Thoracic aorta (tissue), 2 donors: Measurements from ENCODE around the gene HABP2. TPM values are rescaled to one million over a fixed set of nuclear protein-coding genes. Genes with fewer than 3 reads are reported as not detected.

Source experiments
- ATAC-seq: fragments of 150-250 bp; one replicate; pipeline ENCODE4 v1.8.0; 2017; ENCODE audit warnings: low read depth; ENCODE audit not compliant: insufficient number of reproducible peaks, low FRiP score
- DNase-seq: peaks from one replicate; pipeline ENCODE4 v3.0.0-alpha.2; 2020; ENCODE audit warnings: low spot score
- H3K27ac ChIP-seq, 2 donors: fragments of 200-600 bp; sonication (generic); 1 replicate in 1 of 2; 2 replicates in 1 of 2; pipeline ENCODE4 v1.5.1; 2016; ENCODE audit warnings: mild to moderate bottlenecking in 2 of 2, moderate library complexity in 2 of 2
- H3K27me3 ChIP-seq: fragments of 200-600 bp; sonication (generic); replicated peaks from 2 replicates; pipeline ENCODE4 v1.6.0; 2016; ENCODE audit warnings: mild to moderate bottlenecking; ENCODE audit not compliant: insufficient read depth
- H3K36me3 ChIP-seq: fragments of 200-600 bp; sonication (generic); one replicate; pipeline ENCODE4 v1.5.1; 2016
- H3K4me1 ChIP-seq, 2 donors: fragments of 200-600 bp; sonication (generic); 1 replicate in 1 of 2; 2 replicates in 1 of 2; pipeline versions ENCODE4 v1.5.1 to v1.6.0; 2016; ENCODE audit warnings: low read depth in 2 of 2, mild to moderate bottlenecking in 1 of 2; ENCODE audit not compliant: control insufficient read depth in 1 of 2
- H3K4me3 ChIP-seq: fragments of 200-600 bp; sonication (generic); 2 replicates; pipeline ENCODE4 v1.5.1; 2016; ENCODE audit warnings: mild to moderate bottlenecking
- H3K9me3 ChIP-seq: fragments of 200-600 bp; sonication (generic); 2 replicates; pipeline ENCODE4 v1.5.1; 2016
- CTCF ChIP-seq: fragments of 200-600 bp; sonication (generic); IDR thresholded peaks from one replicate; pipeline ENCODE4 v1.5.1; 2019; ENCODE audit warnings: antibody characterized with exemption
- total RNA-seq, 2 donors: library from RNA; depleted of rRNA; stranded (reverse); fragments of >200 nt; gene quantifications; one replicate each; pipeline versions ENCODE4 v1.1.0 to v1.2.3, GENCODE V29; 2016

The HABP2 gene
- total RNA-seq, 2 donors from 2014 or later = not detected

- no peak overlapping the region for H3K27ac ChIP-seq
- no peaks in the 10 kb centered on the region for H3K36me3 ChIP-seq
- H3K27me3 ChIP-seq = no peaks in the 10 kb centered on the region
- peak overlapping the region; percentile 32 for H3K4me3 ChIP-seq
- DNase-seq (no peak), ATAC-seq (no peak)
- no peak for TF ChIP-seq CTCF
- H3K9me3 ChIP-seq = no peaks in the 10 kb centered on the region
- H3K4me1 ChIP-seq = peaks cover 3 to 17% of the 10 kb centered on the region in 2 donors
Measured at GRCh38 chr10:113557903-113558321, 5.1 kb downstream of the HABP2 start.

GRCh38 chr10:113560071-113560470 lies 7.2 kb downstream of the HABP2 start:
- TF ChIP-seq CTCF = no peak
- no peaks in the 10 kb centered on the region for H3K27me3 ChIP-seq
- no peak overlapping the region for H3K4me3 ChIP-seq
- DNase-seq (no peak), ATAC-seq (no peak)
- H3K9me3 ChIP-seq = no peaks in the 10 kb centered on the region
- H3K36me3 ChIP-seq = no peaks in the 10 kb centered on the region
- no peak overlapping the region for H3K27ac ChIP-seq
- H3K4me1 ChIP-seq = peaks cover 3 to 17% of the 10 kb centered on the region in 2 donors

GRCh38 chr10:113561214-113561613 lies 8.4 kb downstream of the HABP2 start:
- H3K36me3 ChIP-seq = no peaks in the 10 kb centered on the region
- no peak overlapping the region for H3K4me3 ChIP-seq
- no peak overlapping the region for H3K27ac ChIP-seq
- no peak for DNase-seq
- H3K9me3 ChIP-seq = no peaks in the 10 kb centered on the region
- TF ChIP-seq CTCF = no peak
- peaks cover 3 to 17% of the 10 kb centered on the region in 2 donors for H3K4me1 ChIP-seq
- H3K27me3 ChIP-seq = no peaks in the 10 kb centered on the region
- ATAC-seq = no peak

GRCh38 chr10:113562069-113562468 lies 9.2 kb downstream of the HABP2 start:
- no peak for DNase-seq
- no peaks in the 10 kb centered on the region for H3K36me3 ChIP-seq
- no peaks in the 10 kb centered on the region for H3K27me3 ChIP-seq
- ATAC-seq = no peak
- no peak overlapping the region for H3K4me3 ChIP-seq
- H3K4me1 ChIP-seq = peaks cover 3 to 13% of the 10 kb centered on the region in 2 donors
- no peak overlapping the region for H3K27ac ChIP-seq
- TF ChIP-seq CTCF = no peak
- H3K9me3 ChIP-seq = no peaks in the 10 kb centered on the region

GRCh38 chr10:113562704-113563103 lies 9.9 kb downstream of the HABP2 start:
- Histone ChIP-seq H3K27ac (no peak overlapping the region), H3K4me3 (no peak overlapping the region), H3K36me3 (no peaks in the 10 kb centered on the region), H3K27me3 (no peaks in the 10 kb centered on the region), H3K9me3 (no peaks in the 10 kb centered on the region), H3K4me1 (peaks cover 3 to 7% of the 10 kb centered on the region in 2 donors)
- TF ChIP-seq CTCF = no peak
- no peak for DNase-seq
- ATAC-seq = no peak
